ENCODE results near the gene DGLUCY.

Gene DGLUCY

GRCh38 chr14:91207008-91207407, 93.1 kb downstream of the DGLUCY start:
- Histone ChIP-seq H3K9me3 (ENCODE audit: control insufficient read depth, insufficient read depth, low read depth, low read length) (no peaks in the 10 kb centered on the region), H3K36me3 (ENCODE audit: control insufficient read depth, insufficient read depth, low read length) (peaks cover 29% of the 10 kb centered on the region), H3K27ac (ENCODE audit: low read depth, low read length) (no peak overlapping the region), H3K27me3 (ENCODE audit: control insufficient read depth, insufficient read depth, low read length) (no peaks in the 10 kb centered on the region), H3K4me1 (ENCODE audit: control insufficient read depth, insufficient read depth, low read length) (no peaks in the 10 kb centered on the region; the same call in 1 of the 2 replicates), H3K4me3 (ENCODE audit: low read depth, low read length) (no peak overlapping the region), H3K9ac (ENCODE audit: low read length) (no peak overlapping the region)

- Histone ChIP-seq H3K9ac (ENCODE audit: low read length) (no peak overlapping the region), H3K27me3 (ENCODE audit: control insufficient read depth, insufficient read depth, low read length) (no peaks in the 10 kb centered on the region), H3K36me3 (ENCODE audit: control insufficient read depth, insufficient read depth, low read length) (peaks cover 12% of the 10 kb centered on the region), H3K4me1 (ENCODE audit: control insufficient read depth, insufficient read depth, low read length) (no peaks in the 10 kb centered on the region), H3K4me3 (ENCODE audit: low read depth, low read length) (no peak overlapping the region), H3K27ac (ENCODE audit: low read depth, low read length) (no peak overlapping the region), H3K9me3 (ENCODE audit: control insufficient read depth, insufficient read depth, low read depth, low read length) (no peaks in the 10 kb centered on the region)
Observed at GRCh38 chr14:91211017-91211416, 97.1 kb downstream of the DGLUCY start.

GRCh38 chr14:91214306-91214705, 100.4 kb downstream of the DGLUCY start:
- Histone ChIP-seq H3K4me1 (ENCODE audit: control insufficient read depth, insufficient read depth, low read length) (no peaks in the 10 kb centered on the region), H3K36me3 (ENCODE audit: control insufficient read depth, insufficient read depth, low read length) (peaks cover 10% of the 10 kb centered on the region; the same call in 1 of the 2 replicates), H3K9ac (ENCODE audit: low read length) (no peak overlapping the region), H3K27ac (ENCODE audit: low read depth, low read length) (no peak overlapping the region), H3K4me3 (ENCODE audit: low read depth, low read length) (no peak overlapping the region), H3K27me3 (ENCODE audit: control insufficient read depth, insufficient read depth, low read length) (no peaks in the 10 kb centered on the region), H3K9me3 (ENCODE audit: control insufficient read depth, insufficient read depth, low read depth, low read length) (no peaks in the 10 kb centered on the region)

- Histone ChIP-seq H3K27me3 (ENCODE audit: control insufficient read depth, insufficient read depth, low read length) (no peaks in the 10 kb centered on the region), H3K27ac (ENCODE audit: low read depth, low read length) (no peak overlapping the region), H3K9ac (ENCODE audit: low read length) (no peak overlapping the region), H3K36me3 (ENCODE audit: control insufficient read depth, insufficient read depth, low read length) (peaks cover 10% of the 10 kb centered on the region; the same call in 1 of the 2 replicates), H3K4me1 (ENCODE audit: control insufficient read depth, insufficient read depth, low read length) (no peaks in the 10 kb centered on the region), H3K9me3 (ENCODE audit: control insufficient read depth, insufficient read depth, low read depth, low read length) (no peaks in the 10 kb centered on the region), H3K4me3 (ENCODE audit: low read depth, low read length) (no peak overlapping the region)
Observed at GRCh38 chr14:91215381-91215780, 101.5 kb downstream of the DGLUCY start.

- Histone ChIP-seq H3K4me3 (ENCODE audit: low read depth, low read length) (no peak overlapping the region), H3K36me3 (ENCODE audit: control insufficient read depth, insufficient read depth, low read length) (peaks cover 10% of the 10 kb centered on the region; the same call in 1 of the 2 replicates), H3K27ac (ENCODE audit: low read depth, low read length) (no peak overlapping the region), H3K27me3 (ENCODE audit: control insufficient read depth, insufficient read depth, low read length) (no peaks in the 10 kb centered on the region), H3K4me1 (ENCODE audit: control insufficient read depth, insufficient read depth, low read length) (no peaks in the 10 kb centered on the region), H3K9ac (ENCODE audit: low read length) (no peak overlapping the region), H3K9me3 (ENCODE audit: control insufficient read depth, insufficient read depth, low read depth, low read length) (no peaks in the 10 kb centered on the region)
Observed at GRCh38 chr14:91216731-91217226, 102.9 kb downstream of the DGLUCY start.

GRCh38 chr14:91218014-91218413, 104.1 kb downstream of the DGLUCY start:
- no peaks in the 10 kb centered on the region for H3K27me3 ChIP-seq (ENCODE audit: control insufficient read depth, insufficient read depth, low read length)
- no peaks in the 10 kb centered on the region for H3K9me3 ChIP-seq (ENCODE audit: control insufficient read depth, insufficient read depth, low read depth, low read length)
- no peak overlapping the region for H3K4me3 ChIP-seq (ENCODE audit: low read depth, low read length)
- H3K27ac ChIP-seq (ENCODE audit: low read depth, low read length): no peak overlapping the region
- H3K9ac ChIP-seq (ENCODE audit: low read length): no peak overlapping the region
- H3K36me3 ChIP-seq (ENCODE audit: control insufficient read depth, insufficient read depth, low read length): peaks cover 10% of the 10 kb centered on the region; the same call in 1 of the 2 replicates
- no peaks in the 10 kb centered on the region for H3K4me1 ChIP-seq (ENCODE audit: control insufficient read depth, insufficient read depth, low read length)

- H3K9me3 ChIP-seq (ENCODE audit: control insufficient read depth, insufficient read depth, low read depth, low read length): no peaks in the 10 kb centered on the region
- H3K4me1 ChIP-seq (ENCODE audit: control insufficient read depth, insufficient read depth, low read length): no peaks in the 10 kb centered on the region
- H3K9ac ChIP-seq (ENCODE audit: low read length): no peak overlapping the region
- H3K36me3 ChIP-seq (ENCODE audit: control insufficient read depth, insufficient read depth, low read length): peaks cover 10% of the 10 kb centered on the region; the same call in 1 of the 2 replicates
- no peak overlapping the region for H3K27ac ChIP-seq (ENCODE audit: low read depth, low read length)
- no peak overlapping the region for H3K4me3 ChIP-seq (ENCODE audit: low read depth, low read length)
- no peaks in the 10 kb centered on the region for H3K27me3 ChIP-seq (ENCODE audit: control insufficient read depth, insufficient read depth, low read length)
Observed at GRCh38 chr14:91219517-91220389, 105.9 kb downstream of the DGLUCY start.

- Histone ChIP-seq H3K36me3 (ENCODE audit: control insufficient read depth, insufficient read depth, low read length) (peaks cover 7% of the 10 kb centered on the region; the same call in 1 of the 2 replicates), H3K27me3 (ENCODE audit: control insufficient read depth, insufficient read depth, low read length) (no peaks in the 10 kb centered on the region), H3K27ac (ENCODE audit: low read depth, low read length) (no peak overlapping the region), H3K4me1 (ENCODE audit: control insufficient read depth, insufficient read depth, low read length) (no peaks in the 10 kb centered on the region), H3K4me3 (ENCODE audit: low read depth, low read length) (no peak overlapping the region), H3K9me3 (ENCODE audit: control insufficient read depth, insufficient read depth, low read depth, low read length) (no peaks in the 10 kb centered on the region), H3K9ac (ENCODE audit: low read length) (no peak overlapping the region)
Observed at GRCh38 chr14:91220581-91221000, 106.7 kb downstream of the DGLUCY start.

GRCh38 chr14:91221270-91221669, 107.4 kb downstream of the DGLUCY start:
- H3K4me1 ChIP-seq (ENCODE audit: control insufficient read depth, insufficient read depth, low read length): no peaks in the 10 kb centered on the region
- H3K9ac ChIP-seq (ENCODE audit: low read length): no peak overlapping the region
- peaks cover 3% of the 10 kb centered on the region; the same call in 1 of the 2 replicates for H3K36me3 ChIP-seq (ENCODE audit: control insufficient read depth, insufficient read depth, low read length)
- H3K9me3 ChIP-seq (ENCODE audit: control insufficient read depth, insufficient read depth, low read depth, low read length): no peaks in the 10 kb centered on the region
- H3K27me3 ChIP-seq (ENCODE audit: control insufficient read depth, insufficient read depth, low read length): no peaks in the 10 kb centered on the region
- no peak overlapping the region for H3K4me3 ChIP-seq (ENCODE audit: low read depth, low read length)
- no peak overlapping the region for H3K27ac ChIP-seq (ENCODE audit: low read depth, low read length)

- H3K36me3 ChIP-seq (ENCODE audit: control insufficient read depth, insufficient read depth, low read length): no peaks in the 10 kb centered on the region
- H3K4me3 ChIP-seq (ENCODE audit: low read depth, low read length): no peak overlapping the region
- H3K27me3 ChIP-seq (ENCODE audit: control insufficient read depth, insufficient read depth, low read length): no peaks in the 10 kb centered on the region
- no peaks in the 10 kb centered on the region for H3K9me3 ChIP-seq (ENCODE audit: control insufficient read depth, insufficient read depth, low read depth, low read length)
- no peak overlapping the region for H3K27ac ChIP-seq (ENCODE audit: low read depth, low read length)
- H3K9ac ChIP-seq (ENCODE audit: low read length): no peak overlapping the region
- H3K4me1 ChIP-seq (ENCODE audit: control insufficient read depth, insufficient read depth, low read length): peaks cover 4% of the 10 kb centered on the region
Observed at GRCh38 chr14:91223028-91223783, 109.3 kb downstream of the DGLUCY start.

- H3K9ac ChIP-seq (ENCODE audit: low read length): no peak overlapping the region
- H3K4me1 ChIP-seq (ENCODE audit: control insufficient read depth, insufficient read depth, low read length): peaks cover 7% of the 10 kb centered on the region
- no peaks in the 10 kb centered on the region for H3K9me3 ChIP-seq (ENCODE audit: control insufficient read depth, insufficient read depth, low read depth, low read length)
- no peak overlapping the region for H3K27ac ChIP-seq (ENCODE audit: low read depth, low read length)
- no peaks in the 10 kb centered on the region for H3K36me3 ChIP-seq (ENCODE audit: control insufficient read depth, insufficient read depth, low read length)
- no peak overlapping the region for H3K4me3 ChIP-seq (ENCODE audit: low read depth, low read length)
- H3K27me3 ChIP-seq (ENCODE audit: control insufficient read depth, insufficient read depth, low read length): no peaks in the 10 kb centered on the region
Observed at GRCh38 chr14:91225025-91225424, 111.2 kb downstream of the DGLUCY start.
